Astrocyte (in vitro differentiated cells and primary cell): ENCODE results near the gene PLEKHA8. TPM values are rescaled to one million over a fixed set of nuclear protein-coding genes. Genes with fewer than 3 reads are reported as not detected.

ENCODE experiments used
- DNase-seq: peaks from one replicate; pipeline ENCODE4 v3.0.0-alpha.2; 2010; ENCODE audit warnings: low read depth
- FAIRE-seq: peaks from 2 replicates; lab custom pipeline; 2011; peaks lifted over from hg19 to GRCh38; lab: Jason Lieb, UNC
- H2AFZ ChIP-seq: 2 replicates; pipeline ENCODE4 v1.6.0; 2012; ENCODE audit warnings: low read depth, low read length, inconsistent platforms
- H3K27ac ChIP-seq: 2 replicates; pipeline ENCODE4 v1.5.1; 2011; ENCODE audit warnings: low read depth, low read length, inconsistent platforms
- H3K27me3 ChIP-seq: 2 replicates; pipeline ENCODE4 v1.6.0; 2011; ENCODE audit warnings: low read length, inconsistent platforms; ENCODE audit not compliant: insufficient read depth
- H3K36me3 ChIP-seq: 2 replicates; pipeline ENCODE4 v1.5.1; 2011; ENCODE audit warnings: low read length, inconsistent platforms; ENCODE audit not compliant: insufficient read depth
- H3K4me1 ChIP-seq: 2 replicates; pipeline ENCODE4 v1.5.1; 2011; ENCODE audit warnings: low read length, inconsistent platforms; ENCODE audit not compliant: insufficient read depth
- H3K4me2 ChIP-seq: 2 replicates; pipeline ENCODE4 v1.6.0; 2012; ENCODE audit warnings: low read length, inconsistent platforms
- H3K4me3 ChIP-seq: 2 replicates; pipeline ENCODE4 v1.5.1; 2011; ENCODE audit warnings: low read depth, mild to moderate bottlenecking, low read length, inconsistent platforms; ENCODE audit not compliant: insufficient read depth
- H3K79me2 ChIP-seq: 2 replicates; pipeline ENCODE4 v1.6.0; 2012; ENCODE audit warnings: mild to moderate bottlenecking, low read length, inconsistent platforms; ENCODE audit not compliant: insufficient read depth
- H3K9ac ChIP-seq: 2 replicates; pipeline ENCODE4 v1.6.0; 2012; ENCODE audit warnings: mild to moderate bottlenecking, low read length, inconsistent platforms
- H3K9me3 ChIP-seq: 2 replicates; pipeline ENCODE4 v1.5.1; 2012; ENCODE audit warnings: low read depth, mild to moderate bottlenecking, low read length, inconsistent platforms; ENCODE audit not compliant: insufficient read depth
- H4K20me1 ChIP-seq: 2 replicates; pipeline ENCODE4 v1.6.0; 2012; ENCODE audit warnings: low read length, inconsistent platforms; ENCODE audit not compliant: insufficient read depth
- H3K27ac Mint-ChIP-seq: one replicate; pipeline ENCODE4 v1.8.0; 2021; ENCODE audit warnings: mild to moderate bottlenecking, mixed read lengths; ENCODE audit not compliant: unreplicated experiment
- H3K27me3 Mint-ChIP-seq: one replicate; pipeline ENCODE4 v1.8.0; 2021; ENCODE audit warnings: low read depth, mixed read lengths; ENCODE audit not compliant: unreplicated experiment
- H3K36me3 Mint-ChIP-seq: one replicate; pipeline ENCODE4 v1.8.0; 2021; ENCODE audit warnings: low read depth, mixed read lengths; ENCODE audit not compliant: unreplicated experiment
- H3K4me1 Mint-ChIP-seq: one replicate; pipeline ENCODE4 v1.8.0; 2021; ENCODE audit warnings: low read depth, mixed read lengths; ENCODE audit not compliant: unreplicated experiment
- H3K4me3 Mint-ChIP-seq: one replicate; pipeline ENCODE4 v1.8.0; 2021; ENCODE audit warnings: mild to moderate bottlenecking, moderate library complexity, mixed read lengths; ENCODE audit not compliant: unreplicated experiment
- H3K9me3 Mint-ChIP-seq: one replicate; pipeline ENCODE4 v1.8.0; 2021; ENCODE audit warnings: mild to moderate bottlenecking, mixed read lengths; ENCODE audit not compliant: unreplicated experiment
- EZH2 ChIP-seq: IDR thresholded peaks from 2 replicates; pipeline ENCODE4 v1.6.1; 2012; ENCODE audit warnings: mild to moderate bottlenecking, low read length, inconsistent platforms; ENCODE audit not compliant: insufficient read depth
- total RNA-seq: library from RNA; stranded (reverse); gene quantifications from 2 replicates; pipeline ENCODE4 v1.2.1, GENCODE V29; 2021
- TF ChIP-seq, protein P1 (sequence below): IDR thresholded peaks from 2 replicates; pipeline ENCODE4 v1.5.1; 2011; ENCODE audit warnings: low read depth, mild to moderate bottlenecking, inconsistent platforms, low read length, moderate library complexity; ENCODE audit not compliant: insufficient read depth

PLEKHA8 gene
- total RNA-seq, 1 donor from 2014 or later, result 34.7 TPM

- peak overlapping the region; percentile 70 for H3K9ac ChIP-seq
- Mint-ChIP-seq H3K4me1 (peaks cover 36% of the 10 kb centered on the region), H3K4me3 (peak overlapping the region; percentile 60), H3K27me3 (peaks cover 4% of the 10 kb centered on the region), H3K9me3 (no peaks in the 10 kb centered on the region), H3K27ac (peak overlapping the region; percentile 89), H3K36me3 (peaks cover 5% of the 10 kb centered on the region)
- no peaks in the 10 kb centered on the region for H3K9me3 ChIP-seq
- no peaks in the 10 kb centered on the region for H3K27me3 ChIP-seq
- peak overlapping the region; percentile 58 for H2AFZ ChIP-seq
- no peaks in the 10 kb centered on the region for H3K79me2 ChIP-seq
- peak overlapping the region; percentile 84 for H3K4me2 ChIP-seq
- H4K20me1 ChIP-seq, result no peaks in the 10 kb centered on the region
- peak; percentile 70 for DNase-seq
- H3K4me3 ChIP-seq, result peak overlapping the region; percentile 49
- H3K36me3 ChIP-seq, result no peaks in the 10 kb centered on the region
- H3K4me1 ChIP-seq, result peaks cover 25% of the 10 kb centered on the region
- TF ChIP-seq EZH2, result no peak
- TF ChIP-seq, protein P1, sequence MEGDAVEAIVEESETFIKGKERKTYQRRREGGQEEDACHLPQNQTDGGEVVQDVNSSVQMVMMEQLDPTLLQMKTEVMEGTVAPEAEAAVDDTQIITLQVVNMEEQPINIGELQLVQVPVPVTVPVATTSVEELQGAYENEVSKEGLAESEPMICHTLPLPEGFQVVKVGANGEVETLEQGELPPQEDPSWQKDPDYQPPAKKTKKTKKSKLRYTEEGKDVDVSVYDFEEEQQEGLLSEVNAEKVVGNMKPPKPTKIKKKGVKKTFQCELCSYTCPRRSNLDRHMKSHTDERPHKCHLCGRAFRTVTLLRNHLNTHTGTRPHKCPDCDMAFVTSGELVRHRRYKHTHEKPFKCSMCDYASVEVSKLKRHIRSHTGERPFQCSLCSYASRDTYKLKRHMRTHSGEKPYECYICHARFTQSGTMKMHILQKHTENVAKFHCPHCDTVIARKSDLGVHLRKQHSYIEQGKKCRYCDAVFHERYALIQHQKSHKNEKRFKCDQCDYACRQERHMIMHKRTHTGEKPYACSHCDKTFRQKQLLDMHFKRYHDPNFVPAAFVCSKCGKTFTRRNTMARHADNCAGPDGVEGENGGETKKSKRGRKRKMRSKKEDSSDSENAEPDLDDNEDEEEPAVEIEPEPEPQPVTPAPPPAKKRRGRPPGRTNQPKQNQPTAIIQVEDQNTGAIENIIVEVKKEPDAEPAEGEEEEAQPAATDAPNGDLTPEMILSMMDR, result no peak
- no peak for FAIRE-seq
- peak overlapping the region; percentile 51 for H3K27ac ChIP-seq
Observed at GRCh38 chr7:30162622-30163124, 134.5 kb downstream of the PLEKHA8 start.

GRCh38 chr7:30163231-30163894 is 135.2 kb downstream of the PLEKHA8 start:
- Histone ChIP-seq H2AFZ (peak overlapping the region; percentile 50), H3K79me2 (no peaks in the 10 kb centered on the region), H3K27ac (peak overlapping the region; percentile 51), H3K9me3 (no peaks in the 10 kb centered on the region), H3K4me1 (peaks cover 25% of the 10 kb centered on the region), H3K4me3 (peak overlapping the region; percentile 49), H4K20me1 (no peaks in the 10 kb centered on the region), H3K9ac (peak overlapping the region; percentile 70), H3K4me2 (peak overlapping the region; percentile 84), H3K27me3 (no peaks in the 10 kb centered on the region), H3K36me3 (no peaks in the 10 kb centered on the region)
- peak overlapping the region; percentile 60 for H3K4me3 Mint-ChIP-seq
- TF ChIP-seq, protein P1, result no peak
- no peak for TF ChIP-seq EZH2
- DNase-seq (no peak), FAIRE-seq (no peak)
- no peaks in the 10 kb centered on the region for H3K9me3 Mint-ChIP-seq
- peaks cover 36% of the 10 kb centered on the region for H3K4me1 Mint-ChIP-seq
- peaks cover 6% of the 10 kb centered on the region for H3K36me3 Mint-ChIP-seq
- H3K27ac Mint-ChIP-seq, result peak overlapping the region; percentile 89
- peaks cover 6% of the 10 kb centered on the region for H3K27me3 Mint-ChIP-seq

GRCh38 chr7:30164567-30164966 is 136.4 kb downstream of the PLEKHA8 start:
- Histone ChIP-seq H3K9ac (no peak overlapping the region), H3K4me3 (no peak overlapping the region), H3K27me3 (peaks cover 5% of the 10 kb centered on the region), H3K27ac (no peak overlapping the region), H3K4me2 (peak overlapping the region; percentile 34), H3K36me3 (no peaks in the 10 kb centered on the region), H3K79me2 (no peaks in the 10 kb centered on the region), H3K4me1 (peaks cover 31% of the 10 kb centered on the region), H3K9me3 (no peaks in the 10 kb centered on the region), H2AFZ (no peak overlapping the region), H4K20me1 (no peaks in the 10 kb centered on the region)
- Mint-ChIP-seq H3K36me3 (peaks cover 6% of the 10 kb centered on the region), H3K4me3 (no peak overlapping the region), H3K27ac (no peak overlapping the region), H3K9me3 (no peaks in the 10 kb centered on the region), H3K4me1 (peaks cover 45% of the 10 kb centered on the region), H3K27me3 (peaks cover 6% of the 10 kb centered on the region)
- DNase-seq, result peak; percentile 39
- FAIRE-seq, result no peak
- TF ChIP-seq EZH2, result no peak
- TF ChIP-seq, protein P1, result peak; percentile 65
